CD4-positive, alpha-beta T cell (primary cell): Measurements from ENCODE around the gene MINDY3. TPM values are rescaled to one million over a fixed set of nuclear protein-coding genes. Genes with fewer than 3 reads are reported as not detected.
"Not testable (repeated sequence)": the region's sequence is repeated elsewhere in the genome, so short reads cannot be mapped to it uniquely, and the experiment has no call there.

Experiments
- ATAC-seq: fragments of 200-7000 bp; cut with Tn5 transposase; one replicate; pipeline ENCODE4 v1.10.0; 2022; ENCODE audit warnings: mild to moderate bottlenecking; ENCODE audit not compliant: poor library complexity
- CTCF ChIA-PET: fragments of 350-600 bp; sonication (Branson Sonifier 250); formaldehyde crosslinking; loops from one replicate; lab custom pipeline; 2021; ENCODE audit warnings: antibody characterized with exemption, inconsistent platforms; lab: Charles Lee
- POLR2A ChIA-PET: fragments of 350-600 bp; sonication (Branson Sonifier 250); formaldehyde crosslinking; loops from one replicate; lab custom pipeline; 2021; ENCODE audit warnings: antibody characterized with exemption, inconsistent platforms; lab: Charles Lee
- DNase-seq, 14 experiments: peaks; one replicate each; pipeline ENCODE4 v3.0.0-alpha.2; 2013 to 2020; ENCODE audit warnings: mixed read lengths in 2 of 14
- H3K27ac ChIP-seq, 2 donors: one replicate each; pipeline versions ENCODE4 v1.5.1 to v1.7.0; 2013; ENCODE audit warnings: low read length in 2 of 2, low read depth in 1 of 2, mild to moderate bottlenecking in 1 of 2
- H3K27me3 ChIP-seq, 2 experiments: 1 replicate in 1 of 2; 2 replicates in 1 of 2; pipeline versions ENCODE4 v1.6.1 to v1.7.0; 2013; ENCODE audit warnings: low read length in 2 of 2, control low read depth in 1 of 2, mild to moderate bottlenecking in 1 of 2, moderate library complexity in 1 of 2; ENCODE audit not compliant: insufficient read depth in 2 of 2, control insufficient read depth in 1 of 2
- H3K36me3 ChIP-seq: one replicate; pipeline ENCODE4 v1.6.1; 2013; ENCODE audit warnings: low read length, control low read depth; ENCODE audit not compliant: insufficient read depth
- H3K4me1 ChIP-seq: one replicate; pipeline ENCODE4 v1.6.1; 2013; ENCODE audit warnings: low read length, control low read depth; ENCODE audit not compliant: insufficient read depth
- H3K4me3 ChIP-seq: one replicate; pipeline ENCODE4 v1.5.1; 2013; ENCODE audit warnings: mild to moderate bottlenecking, low read length, moderate library complexity
- H3K9me3 ChIP-seq, 2 experiments: 1 replicate in 1 of 2; 2 replicates in 1 of 2; pipeline versions ENCODE4 v1.6.1 to v1.7.0; 2013; ENCODE audit warnings: low read length in 2 of 2, mild to moderate bottlenecking in 2 of 2, control low read depth in 1 of 2, moderate library complexity in 1 of 2; ENCODE audit not compliant: control insufficient read depth in 1 of 2, insufficient read depth in 1 of 2
- H3K27ac Mint-ChIP-seq: one replicate; pipeline ENCODE4 v1.8.0; 2020; ENCODE audit warnings: mixed read lengths
- H3K27me3 Mint-ChIP-seq: one replicate; pipeline ENCODE4 v1.8.0; 2021; ENCODE audit warnings: mixed read lengths
- H3K36me3 Mint-ChIP-seq: one replicate; pipeline ENCODE4 v1.8.0; 2021; ENCODE audit warnings: low read depth, mixed read lengths
- H3K4me1 Mint-ChIP-seq: one replicate; pipeline ENCODE4 v1.8.0; 2021; ENCODE audit warnings: low read depth, mixed read lengths
- H3K4me3 Mint-ChIP-seq: one replicate; pipeline ENCODE4 v1.8.0; 2020; ENCODE audit warnings: mild to moderate bottlenecking, mixed read lengths
- H3K9me3 Mint-ChIP-seq: one replicate; pipeline ENCODE4 v1.8.0; 2020; ENCODE audit warnings: mixed read lengths
- CTCF ChIP-seq: fragments of 200-600 bp; IDR thresholded peaks from one replicate; pipeline ENCODE4 v1.8.0; 2022; ENCODE audit warnings: antibody characterized with exemption, mild to moderate bottlenecking
- intact Hi-C, 2 experiments: fragments of 100-400 bp; cut with DNase I in 1 of 2; cut with micrococcal nuclease in 1 of 2; formaldehyde crosslinking; loops; one replicate each; pipeline versions ENCODE4 v1.15.1 to v1.9.0; 2023 to 2025; cut with DNase I, micrococcal nuclease
- total RNA-seq, 174 experiments: library from RNA in 2 of 174; stranded (reverse) in 2 of 174; gene quantifications; one replicate each; pipeline ENCODE4 v1.2.3 and lab custom pipeline; 2021 to 2026

MINDY3 gene
- total RNA-seq, 2 experiments from 2014 or later = 39.8 to 40.6 TPM

GRCh38 chr10:15877836-15878576 lies 17.7 kb upstream of the MINDY3 start:
- intact Hi-C loops = loop anchor here (2.0 to 10.0 kb wide), 3 partner anchors 667 to 1377 kb away; no protein-coding TSS in a partner anchor
- Mint-ChIP-seq H3K9me3 (peaks cover 3% of the 10 kb centered on the region), H3K36me3 (no peaks in the 10 kb centered on the region), H3K27ac (no peak overlapping the region), H3K27me3 (peaks cover 80% of the 10 kb centered on the region), H3K4me1 (no peaks in the 10 kb centered on the region), H3K4me3 (no peak overlapping the region)
- DNase-seq (no peak), ATAC-seq (no peak)
- Histone ChIP-seq H3K4me1 (no peaks in the 10 kb centered on the region), H3K4me3 (no peak overlapping the region), H3K27me3 (peaks cover 0 to 12% of the 10 kb centered on the region in 2 experiments), H3K9me3 (no peaks in the 10 kb centered on the region), H3K36me3 (no peaks in the 10 kb centered on the region), H3K27ac (no peak overlapping the region)
- no peak for TF ChIP-seq CTCF
- POLR2A ChIA-PET = no interaction called here
- CTCF ChIA-PET = no interaction called here

GRCh38 chr10:15876274-15876673 lies 16.0 kb upstream of the MINDY3 start:
- CTCF ChIA-PET, H3K27ac ChIP-seq, H3K4me3 Mint-ChIP-seq, H3K9me3 ChIP-seq, H3K36me3 Mint-ChIP-seq, H3K9me3 Mint-ChIP-seq, H3K4me3 ChIP-seq, H3K36me3 ChIP-seq, H3K27ac Mint-ChIP-seq, H3K4me1 ChIP-seq, POLR2A ChIA-PET, ATAC-seq, DNase-seq, H3K4me1 Mint-ChIP-seq: not testable (repeated sequence)
- intact Hi-C loops = loop anchor here (10.0 kb wide), 2 partner anchors 899 to 1379 kb away; no protein-coding TSS in a partner anchor
- H3K27me3 ChIP-seq = peaks cover 8 to 19% of the 10 kb centered on the region in 2 experiments
- H3K27me3 Mint-ChIP-seq = peaks cover 79% of the 10 kb centered on the region

- intact Hi-C loops = loop anchor here (10.0 kb wide), 2 partner anchors 902 to 1382 kb away; no protein-coding TSS in a partner anchor
- H3K4me1 ChIP-seq, H3K9me3 ChIP-seq, H3K4me3 Mint-ChIP-seq, H3K27ac Mint-ChIP-seq, CTCF ChIA-PET, H3K9me3 Mint-ChIP-seq, H3K27ac ChIP-seq, H3K36me3 ChIP-seq, H3K36me3 Mint-ChIP-seq, DNase-seq, H3K4me1 Mint-ChIP-seq, H3K4me3 ChIP-seq, POLR2A ChIA-PET, ATAC-seq: not testable (repeated sequence)
- peaks cover 12 to 29% of the 10 kb centered on the region in 2 experiments for H3K27me3 ChIP-seq
- H3K27me3 Mint-ChIP-seq = peaks cover 83% of the 10 kb centered on the region
Measured at GRCh38 chr10:15872645-15873044, 12.3 kb upstream of the MINDY3 start.

DNA sequence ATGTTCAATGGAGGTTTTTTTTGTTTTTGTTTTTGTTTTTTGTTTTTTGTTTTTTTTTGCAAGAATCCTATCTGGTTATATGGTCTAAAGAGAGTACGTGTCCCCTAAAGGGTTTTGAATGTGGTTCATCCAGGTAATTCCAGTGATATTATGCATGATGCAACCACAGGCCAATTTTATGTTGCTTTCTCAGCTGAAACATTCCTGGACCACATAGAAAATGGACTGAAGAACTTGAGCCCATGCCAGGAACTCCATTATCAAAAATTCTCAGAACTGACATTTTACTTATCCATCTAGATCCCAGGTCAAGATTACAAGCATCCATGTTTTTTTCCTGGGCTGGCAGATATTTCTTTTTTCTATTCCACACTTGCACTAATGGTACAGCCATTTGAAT lies 11.5 kb upstream of the MINDY3 start:
- H3K9me3 ChIP-seq = peaks cover 0 to 4% of the 10 kb centered on the region in 2 experiments
- Mint-ChIP-seq H3K4me3 (no peak overlapping the region), H3K9me3 (peaks cover 4% of the 10 kb centered on the region), H3K27me3 (peaks cover 86% of the 10 kb centered on the region), H3K4me1 (no peaks in the 10 kb centered on the region), H3K27ac (no peak overlapping the region), H3K36me3 (no peaks in the 10 kb centered on the region)
- POLR2A ChIA-PET = no interaction called here
- TF ChIP-seq CTCF = no peak
- DNase-seq (no peak), ATAC-seq (no peak)
- no peak overlapping the region for H3K27ac ChIP-seq
- no peaks in the 10 kb centered on the region for H3K4me1 ChIP-seq
- CTCF ChIA-PET = no interaction called here
- intact Hi-C loops = loop anchor here (10.0 kb wide), 2 partner anchors 903 to 1383 kb away; no protein-coding TSS in a partner anchor
- H3K4me3 ChIP-seq = no peak overlapping the region
- peaks cover 12 to 36% of the 10 kb centered on the region in 2 experiments for H3K27me3 ChIP-seq
- H3K36me3 ChIP-seq = no peaks in the 10 kb centered on the region
